ENCODE results near the gene LAS1L.

DNA sequence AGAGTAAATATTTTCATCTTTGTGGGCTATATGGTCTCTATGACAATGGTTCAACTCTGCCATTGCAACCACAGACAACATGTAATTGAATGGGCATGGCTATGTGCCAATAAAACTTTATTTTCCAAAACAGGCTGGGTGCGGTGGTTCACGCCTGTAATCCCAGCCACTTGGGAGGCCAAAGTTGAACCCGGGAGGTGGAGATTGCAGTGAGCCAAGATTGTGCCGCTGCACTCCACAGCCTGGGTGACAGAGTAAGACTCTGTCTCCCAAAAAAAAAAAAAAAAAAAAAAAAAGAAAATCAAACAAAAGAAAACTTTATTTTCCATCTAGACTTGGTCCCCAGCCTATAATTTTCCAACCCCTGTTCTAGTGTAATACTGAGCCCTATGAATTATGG, 38.4 kb upstream of the LAS1L start:
- no peak for TF ChIP-seq CTCF (IDR thresholded peaks at IDR 0.05; ENCODE audit: low read length)
- no peak for TF ChIP-seq EZH2 (IDR thresholded peaks at IDR 0.05; ENCODE audit: borderline replicate concordance, low read length)

Measured in OCI-LY1 (cell line).